ENCODE data around the gene TREML1. TPM values are rescaled to one million over a fixed set of nuclear protein-coding genes. Genes with fewer than 3 reads are reported as not detected.

The TREML1 gene
- total and polyA plus RNA-seq, 12 donors, result 0.28 to 4.7 (median 0.88) TPM; not detected in 2

GRCh38 chr6:41193884-41194283 is 39.7 kb upstream of the TREML1 start:
- no peak for DNase-seq
- H3K36me3 ChIP-seq (replicated peaks in 1 of 2), result no peaks in the 10 kb centered on the region
- H3K4me1 ChIP-seq (replicated peaks in 1 of 2), result no peaks in the 10 kb centered on the region
- 51 to 73% (median 59%) methylated on average over 3 to 5 of the region's 5 CpGs for WGBS, 4 donors
- peaks cover 6% of the 10 kb centered on the region for H3K27me3 ChIP-seq
- intact Hi-C loops (cut with DNase I), result no loop called here
- no peak overlapping the region for H3K27ac ChIP-seq
- no peak overlapping the region for H3K4me3 ChIP-seq
- TF ChIP-seq POLR2A (IDR thresholded peaks at IDR 0.05), result no peak
- TF ChIP-seq CTCF (IDR thresholded peaks at IDR 0.05), result no peak
- H3K9me3 ChIP-seq (replicated peaks in 1 of 3), result no peaks in the 10 kb centered on the region

- H3K9me3 ChIP-seq (replicated peaks in 1 of 3), result no peaks in the 10 kb centered on the region
- intact Hi-C loops (cut with DNase I), result no loop called here
- WGBS, 4 donors, result 81 to 88% (median 83%) methylated on average over 5 of the region's 5 CpGs
- H3K27me3 ChIP-seq, result peaks cover 6% of the 10 kb centered on the region
- TF ChIP-seq CTCF (IDR thresholded peaks at IDR 0.05) (no peak), POLR2A (IDR thresholded peaks at IDR 0.05) (no peak)
- H3K4me3 ChIP-seq, result no peak overlapping the region
- DNase-seq, result no peak
- H3K36me3 ChIP-seq (replicated peaks in 1 of 2), result no peaks in the 10 kb centered on the region
- no peak overlapping the region for H3K27ac ChIP-seq
- no peaks in the 10 kb centered on the region for H3K4me1 ChIP-seq (replicated peaks in 1 of 2)
These were observed 39.1 kb upstream of the TREML1 start for GRCh38 chr6:41193171-41193734.

DNA sequence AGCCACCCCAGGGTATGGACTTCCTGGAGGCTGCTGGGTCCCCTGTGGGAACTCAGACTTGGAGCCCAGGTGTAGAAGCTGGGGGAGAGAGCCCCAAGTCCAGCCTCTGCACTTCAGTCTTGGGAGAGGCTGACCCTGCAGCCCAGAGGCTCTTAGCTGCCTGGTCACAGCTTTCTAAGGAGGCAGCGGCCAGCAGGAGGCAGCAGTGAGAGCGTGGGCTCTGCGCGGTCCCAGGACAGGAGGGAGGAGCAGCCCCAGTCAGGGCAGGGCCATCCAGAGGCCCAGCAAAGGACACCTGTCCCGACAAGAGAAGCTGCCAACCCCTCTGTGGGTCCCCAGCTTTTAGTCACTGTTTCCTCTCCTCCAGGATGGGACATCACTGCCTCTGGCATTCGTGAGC is 37.4 kb upstream of the TREML1 start:
- H3K27ac ChIP-seq, result no peak overlapping the region
- TF ChIP-seq CTCF (IDR thresholded peaks at IDR 0.05), result peak in 4 of 6 experiments; percentile 9 to 42 (median 18)
- no peak for TF ChIP-seq POLR2A (IDR thresholded peaks at IDR 0.05)
- no peak overlapping the region for H3K4me3 ChIP-seq
- intact Hi-C loops (cut with DNase I), result no loop called here
- peak in 2 of 7 donors; percentile 21 to 35 for DNase-seq
- H3K36me3 ChIP-seq (replicated peaks in 1 of 2), result no peaks in the 10 kb centered on the region
- no peaks in the 10 kb centered on the region for H3K27me3 ChIP-seq
- 26 to 35% (median 26%) methylated on average over 5 to 6 of the region's 6 CpGs for WGBS, 4 donors
- H3K9me3 ChIP-seq (replicated peaks in 1 of 3), result no peaks in the 10 kb centered on the region
- H3K4me1 ChIP-seq (replicated peaks in 1 of 2), result no peaks in the 10 kb centered on the region

- TF ChIP-seq POLR2A (IDR thresholded peaks at IDR 0.05) (no peak), CTCF (IDR thresholded peaks at IDR 0.05) (no peak)
- H3K27me3 ChIP-seq, result no peaks in the 10 kb centered on the region
- no peak overlapping the region for H3K4me3 ChIP-seq
- no peak overlapping the region for H3K27ac ChIP-seq
- H3K4me1 ChIP-seq (replicated peaks in 1 of 2), result no peaks in the 10 kb centered on the region
- intact Hi-C loops (cut with DNase I), result no loop called here
- H3K36me3 ChIP-seq (replicated peaks in 1 of 2), result no peaks in the 10 kb centered on the region
- no peak for DNase-seq
- H3K9me3 ChIP-seq (replicated peaks in 1 of 3), result no peaks in the 10 kb centered on the region
- WGBS, 4 donors, result 72 to 81% (median 78%) methylated on average over 3 of the region's 3 CpGs
These were observed 36.6 kb upstream of the TREML1 start for GRCh38 chr6:41190791-41191190.
